Fibroblast of peridontal ligament (primary cell): ENCODE measurements around the gene MTX1.
"Not testable (repeated sequence)": the region's sequence is repeated elsewhere in the genome, so short reads cannot be mapped to it uniquely, and the experiment has no call there.

ENCODE experiments used
- DNase-seq: peaks from one replicate; pipeline ENCODE4 v3.0.0-alpha.2; 2010; ENCODE audit errors: extremely low read depth

Gene MTX1

GRCh38 chr1:155207806-155208540, 522 bp upstream of the MTX1 start, which contains the start of gene THBS3:
THBS3 (minus strand) TSS chr1:155207897; CDS start chr1:155207876, 21 bp downstream.
- DNase-seq: peak; percentile 43

GRCh38 chr1:155209312-155209721, 822 bp downstream of the MTX1 start:
- no peak for DNase-seq

GRCh38 chr1:155210314-155211104, 2.0 kb downstream of the MTX1 start:
- no peak for DNase-seq

- peak; percentile 51 for DNase-seq
These were observed 3.0 kb downstream of the MTX1 start for GRCh38 chr1:155211381-155212050.

GRCh38 chr1:155212051-155212440, 3.6 kb downstream of the MTX1 start:
- not testable (repeated sequence) for DNase-seq

- DNase-seq: not testable (repeated sequence)
These were observed 6.2 kb downstream of the MTX1 start for GRCh38 chr1:155214702-155215101.

- DNase-seq: peak; percentile 72
These were observed 10.5 kb downstream of the MTX1 start for GRCh38 chr1:155218854-155219591.

GRCh38 chr1:155219592-155220031, 11.1 kb downstream of the MTX1 start:
- no peak for DNase-seq

GRCh38 chr1:155220211-155220965, 11.9 kb downstream of the MTX1 start:
- DNase-seq: not testable (repeated sequence)

- DNase-seq: no peak
These were observed 14.6 kb downstream of the MTX1 start for GRCh38 chr1:155223047-155223446.

GRCh38 chr1:155225404-155225759, 16.9 kb downstream of the MTX1 start:
- DNase-seq: not testable (repeated sequence)

GRCh38 chr1:155226188-155226909, 17.9 kb downstream of the MTX1 start:
- peak; percentile 81 for DNase-seq

- no peak for DNase-seq
These were observed 18.4 kb downstream of the MTX1 start for GRCh38 chr1:155226910-155227260.

GRCh38 chr1:155227261-155228095, 19.0 kb downstream of the MTX1 start:
- peak; percentile 99 for DNase-seq

GRCh38 chr1:155228096-155228427, 19.6 kb downstream of the MTX1 start:
- no peak for DNase-seq

- DNase-seq: not testable (repeated sequence)
These were observed 22.8 kb downstream of the MTX1 start for GRCh38 chr1:155231302-155231701.

- DNase-seq: peak; percentile 64
These were observed 23.8 kb downstream of the MTX1 start for GRCh38 chr1:155232001-155232978.

- DNase-seq: not testable (repeated sequence)
These were observed 25.0 kb downstream of the MTX1 start for GRCh38 chr1:155233502-155233901.
